HCT116 (cell line): ENCODE measurements around the gene IGFBP2. TPM values are rescaled to one million over a fixed set of nuclear protein-coding genes. Genes with fewer than 3 reads are reported as not detected.

ENCODE experiments used
- ATAC-seq: fragments of 200-7000 bp; cut with Tn5 transposase; 2 replicates; pipeline ENCODE4 v1.9.1; 2020; ENCODE audit warnings: mild to moderate bottlenecking, moderate library complexity
- BruUV-seq: library from RNA; stranded (reverse); fragments of 400-500 nt; replicated peaks from 2 replicates; lab custom pipeline; 2021; lab: Mats Ljungman, UMichigan
- CTCF ChIA-PET: fragments of 300-600 bp; sonication (Branson Sonifier 250); formaldehyde crosslinking; loops from one replicate; lab custom pipeline; 2021; ENCODE audit warnings: antibody characterized with exemption; lab: Charles Lee
- POLR2A ChIA-PET: fragments of 300-600, 350-600 bp; sonication (Branson Sonifier 250); formaldehyde crosslinking; loops from one replicate; lab custom pipeline; 2021; ENCODE audit warnings: antibody characterized with exemption; lab: Charles Lee
- RAD21 ChIA-PET, 2 experiments: fragments of 300-600 bp; sonication (Branson Sonifier 250); formaldehyde crosslinking; loops; one replicate each; lab custom pipeline; 2023; ENCODE audit warnings: low total read pairs in 2 of 2; ENCODE audit not compliant: uncharacterized antibody in 2 of 2, unreplicated experiment in 2 of 2, low non-redundant PET in 1 of 2; lab: Charles Lee
- DNase-seq: peaks from one replicate; pipeline ENCODE4 v3.0.0-alpha.2; 2010; ENCODE audit warnings: low read depth, low spot score
- H2AFZ ChIP-seq: fragments of 200-600 bp; shearing (Covaris generic), sonication (generic); 2 replicates; pipeline ENCODE4 v1.6.1; 2017; ENCODE audit warnings: low read depth, mixed run types, mixed read lengths, antibody characterized with exemption, low read length; ENCODE audit not compliant: poor library complexity, severe bottlenecking
- H3K27ac ChIP-seq: 2 replicates; pipeline ENCODE4 v1.5.1; 2012; ENCODE audit warnings: low read depth, low read length
- H3K27me3 ChIP-seq: fragments of 200-600 bp; sonication (generic); 2 replicates; pipeline ENCODE4 v1.6.1; 2016; ENCODE audit warnings: mixed run types, low read length, mixed read lengths; ENCODE audit not compliant: insufficient read depth
- H3K36me3 ChIP-seq, 2 experiments: fragments of 200-500 bp in 1 of 2; fragments of 200-600 bp in 1 of 2; sonication (Bioruptor generic) in 1 of 2; sonication (generic) in 1 of 2; 2 replicates each; pipeline versions ENCODE4 v1.5.1 to v1.6.1; 2014 to 2016; ENCODE audit warnings: low read length in 2 of 2, inconsistent platforms in 1 of 2, mixed read lengths in 1 of 2, mixed run types in 1 of 2; ENCODE audit not compliant: insufficient read depth in 2 of 2, control insufficient read depth in 1 of 2
- H3K4me1 ChIP-seq, 2 experiments: fragments of 200-600 bp in 1 of 2; sonication (generic) in 1 of 2; 2 replicates each; pipeline versions ENCODE4 v1.5.1 to v1.6.1; 2012 to 2017; ENCODE audit warnings: low read length in 2 of 2, inconsistent platforms in 1 of 2, mild to moderate bottlenecking in 1 of 2, mixed read lengths in 1 of 2, mixed run types in 1 of 2, moderate library complexity in 1 of 2; ENCODE audit not compliant: insufficient read depth in 2 of 2, control insufficient read depth in 1 of 2
- H3K4me2 ChIP-seq: fragments of 200-600 bp; sonication (generic); 2 replicates; pipeline ENCODE4 v1.6.1; 2017; ENCODE audit warnings: mixed run types, low read length, mixed read lengths
- H3K4me3 ChIP-seq, 2 experiments: fragments of 200-600 bp in 1 of 2; sonication (generic) in 1 of 2; replicated peaks in 1 of 2; 2 replicates each; pipeline ENCODE4 v1.5.1; 2011 to 2016; ENCODE audit warnings: low read length in 2 of 2, control low read depth in 1 of 2, low read depth in 1 of 2, mild to moderate bottlenecking in 1 of 2, mixed read lengths in 1 of 2, mixed run types in 1 of 2
- H3K79me2 ChIP-seq: fragments of 200-600 bp; sonication (generic); 2 replicates; pipeline ENCODE4 v1.6.1; 2017; ENCODE audit warnings: mild to moderate bottlenecking, mixed run types, low read length, moderate library complexity, mixed read lengths; ENCODE audit not compliant: insufficient read depth
- H3K9ac ChIP-seq: fragments of 200-600 bp; sonication (generic); 2 replicates; pipeline ENCODE4 v1.6.1; 2016; ENCODE audit warnings: low read length, mixed read lengths
- H3K9me2 ChIP-seq: fragments of 200-600 bp; sonication (generic), shearing (Covaris generic); 2 replicates; pipeline ENCODE4 v1.6.1; 2017; ENCODE audit warnings: mixed run types, mild to moderate bottlenecking, moderate library complexity; ENCODE audit not compliant: insufficient read depth
- H3K9me3 ChIP-seq, 2 experiments: fragments of 200-500 bp in 1 of 2; fragments of 200-600 bp in 1 of 2; sonication (Bioruptor generic) in 1 of 2; sonication (generic) in 1 of 2; 2 replicates each; pipeline ENCODE4 v1.6.1; 2014 to 2017; ENCODE audit warnings: low read length in 2 of 2, mixed read lengths in 2 of 2, inconsistent platforms in 1 of 2, low read depth in 1 of 2, mild to moderate bottlenecking in 1 of 2, mixed run types in 1 of 2, moderate library complexity in 1 of 2; ENCODE audit not compliant: control insufficient read depth in 1 of 2, insufficient read depth in 1 of 2
- H4K20me1 ChIP-seq: fragments of 200-600 bp; sonication (generic), shearing (Covaris generic); 2 replicates; pipeline ENCODE4 v1.6.1; 2017; ENCODE audit warnings: mixed run types, mild to moderate bottlenecking, moderate library complexity; ENCODE audit not compliant: insufficient read depth
- EGR1 ChIP-seq: IDR thresholded peaks from 2 replicates; pipeline ENCODE4 v1.6.1; 2012; ENCODE audit warnings: low read depth
- SIN3A ChIP-seq: IDR thresholded peaks from 2 replicates; pipeline ENCODE4 v1.6.1; 2012; ENCODE audit warnings: low read depth
- SRF ChIP-seq: IDR thresholded peaks from 2 replicates; pipeline ENCODE4 v1.6.1; 2012; ENCODE audit warnings: low read depth
- YY1 ChIP-seq: IDR thresholded peaks from 2 replicates; pipeline ENCODE4 v1.6.1; 2011; ENCODE audit warnings: low read length, low read depth, moderate library complexity, mild to moderate bottlenecking; ENCODE audit not compliant: insufficient replicate concordance; ENCODE audit errors: extremely low read depth
- intact Hi-C: fragments of 100-400 bp; cut with micrococcal nuclease; formaldehyde crosslinking; loops from 2 replicates; pipeline ENCODE4 v1.10.0; 2022
- total RNA-seq: library from RNA; stranded (reverse); gene quantifications from one replicate; pipeline ENCODE4 v1.2.1, GENCODE V29; 2021; ENCODE audit not compliant: unreplicated experiment

IGFBP2 gene
- total RNA-seq, 1 experiment from 2014 or later, result 143 TPM

DNA sequence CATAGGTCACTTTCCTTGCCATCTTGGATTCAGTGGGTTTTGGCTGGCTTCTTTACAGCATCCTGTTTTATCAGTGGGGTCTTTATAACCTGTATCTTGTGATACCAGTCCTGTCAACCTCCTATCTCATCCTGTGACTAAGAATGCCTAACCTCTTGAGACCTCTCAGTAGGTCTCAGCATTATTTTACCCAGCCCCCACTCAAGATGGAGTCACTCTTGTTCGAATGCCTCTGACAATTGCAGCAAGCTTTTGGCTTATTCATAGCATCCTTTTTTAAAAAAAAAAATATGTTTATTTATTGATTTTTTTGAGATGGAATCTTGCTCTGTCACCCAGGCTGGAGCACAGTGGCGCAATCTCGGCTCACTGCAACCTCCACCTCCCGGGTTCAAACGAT, 24.7 kb upstream of the IGFBP2 start:
- H3K9me2 ChIP-seq, result no peaks in the 10 kb centered on the region
- H3K4me1 ChIP-seq, result no peaks in the 10 kb centered on the region
- BruUV-seq, result no TSS peak
- no peaks in the 10 kb centered on the region for H3K79me2 ChIP-seq
- CTCF ChIA-PET, result no interaction called here
- no peaks in the 10 kb centered on the region for H3K36me3 ChIP-seq
- intact Hi-C loops, result no loop called here
- no peak overlapping the region for H3K4me2 ChIP-seq
- POLR2A ChIA-PET, result no interaction called here
- H4K20me1 ChIP-seq, result no peaks in the 10 kb centered on the region
- TF ChIP-seq SRF (no peak), YY1 (no peak), SIN3A (no peak)
- H2AFZ ChIP-seq, result no peak overlapping the region
- no peak overlapping the region for H3K4me3 ChIP-seq
- ATAC-seq (no peak), DNase-seq (no peak)
- no peak overlapping the region for H3K9ac ChIP-seq
- RAD21 ChIA-PET, result no interaction called here
- no peak overlapping the region for H3K27ac ChIP-seq
- peaks cover 5% of the 10 kb centered on the region; the same call in 1 of the 2 replicates for H3K27me3 ChIP-seq
- no peaks in the 10 kb centered on the region for H3K9me3 ChIP-seq

- no peaks in the 10 kb centered on the region for H3K9me3 ChIP-seq
- intact Hi-C loops, result no loop called here
- no peak for TF ChIP-seq SIN3A
- no peak for TF ChIP-seq EGR1
- H2AFZ ChIP-seq, result no peak overlapping the region
- ChIA-PET POLR2A (interaction anchor here (1.0 kb wide), 1 partner anchor 8 kb away, joined by 4 read pairs; no protein-coding TSS in a partner anchor), RAD21 (no interaction called here), CTCF (no interaction called here)
- DNase-seq (no peak), ATAC-seq (no peak)
- H3K4me2 ChIP-seq, result no peak overlapping the region
- no peaks in the 10 kb centered on the region for H3K36me3 ChIP-seq
- no peaks in the 10 kb centered on the region for H3K27me3 ChIP-seq
- no peaks in the 10 kb centered on the region for H3K79me2 ChIP-seq
- no TSS peak for BruUV-seq
- H3K4me1 ChIP-seq, result no peaks in the 10 kb centered on the region
- no peak overlapping the region for H3K9ac ChIP-seq
- H3K9me2 ChIP-seq, result no peaks in the 10 kb centered on the region
- H4K20me1 ChIP-seq, result no peaks in the 10 kb centered on the region
- no peak overlapping the region for H3K27ac ChIP-seq
- H3K4me3 ChIP-seq, result no peak overlapping the region
These were observed 17.7 kb upstream of the IGFBP2 start for GRCh38 chr2:216615298-216616082.
